Hepatic stellate cell (primary cell): ENCODE data around the gene MAST3.
A peak's percentile ranks its signal among the peaks of the same experiment; 100 is the strongest.

ENCODE experiments used
- DNase-seq: peaks from one replicate; pipeline ENCODE4 v3.0.0; 2011; ENCODE audit warnings: low spot score

Gene MAST3

DNA sequence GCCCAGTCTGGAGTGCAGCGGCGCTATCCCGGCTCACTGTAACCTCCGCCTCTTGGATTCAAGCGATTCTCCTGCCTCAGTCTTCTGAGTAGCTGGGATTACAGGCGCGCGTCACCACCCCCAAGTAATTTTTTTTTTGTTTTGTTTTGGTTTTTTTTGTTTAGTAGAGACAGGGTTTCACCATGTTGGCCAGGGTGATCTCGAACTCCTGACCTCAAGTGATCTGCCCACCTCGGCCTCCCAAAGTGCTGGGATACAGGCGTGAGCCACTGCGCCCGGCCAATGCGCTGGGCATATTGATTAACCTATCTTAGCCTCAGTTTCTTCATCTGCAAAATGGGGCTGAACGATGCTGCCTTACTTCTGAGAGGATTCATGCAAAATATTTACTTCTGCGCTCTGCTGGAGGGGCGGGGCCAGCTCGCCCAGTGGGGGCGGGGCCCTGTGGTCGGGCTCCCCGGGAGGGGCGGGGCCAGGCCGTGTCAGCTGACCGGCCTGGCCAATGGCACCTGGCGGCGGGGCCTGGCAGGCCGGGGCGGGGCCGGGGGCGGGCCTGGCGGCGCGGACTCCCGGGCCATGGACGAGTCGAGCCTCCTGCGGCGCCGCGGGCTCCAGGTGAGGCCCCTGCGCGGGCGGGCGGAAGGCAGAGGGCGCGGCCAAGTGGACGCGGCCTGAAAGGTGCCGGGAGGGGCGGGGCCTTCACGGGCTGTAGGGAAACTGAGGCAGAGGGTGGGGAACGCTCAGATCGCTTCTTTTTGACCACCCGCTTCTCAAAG is at the start of gene MAST3:
Gene MAST3, plus strand, starts transcription at position 562 of the 776 bp plus-strand sequence. Its CDS starts 15 bp downstream, at position 577.
- peak; percentile 97 for DNase-seq

DNA sequence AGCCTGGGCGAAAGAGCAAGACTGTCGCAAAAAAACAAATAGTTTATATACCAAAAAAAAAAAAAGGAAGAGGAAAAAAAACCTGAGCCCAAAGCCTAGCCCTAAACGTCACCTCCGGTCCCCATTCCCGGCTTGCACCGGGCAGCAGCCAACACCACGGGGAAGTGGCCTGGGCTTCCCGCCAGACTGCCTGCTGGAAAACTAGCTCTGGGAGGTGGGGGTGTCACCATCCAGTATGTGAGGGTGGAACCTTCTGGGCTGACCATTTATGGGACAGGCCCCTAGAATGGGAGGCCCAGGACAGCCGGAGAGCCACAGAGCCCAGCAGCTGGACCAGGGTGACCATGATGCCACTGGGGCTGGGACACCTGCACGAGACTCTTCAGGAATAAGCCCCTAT is 48.2 kb upstream of the MAST3 start:
- peak; percentile 58 for DNase-seq

DNA sequence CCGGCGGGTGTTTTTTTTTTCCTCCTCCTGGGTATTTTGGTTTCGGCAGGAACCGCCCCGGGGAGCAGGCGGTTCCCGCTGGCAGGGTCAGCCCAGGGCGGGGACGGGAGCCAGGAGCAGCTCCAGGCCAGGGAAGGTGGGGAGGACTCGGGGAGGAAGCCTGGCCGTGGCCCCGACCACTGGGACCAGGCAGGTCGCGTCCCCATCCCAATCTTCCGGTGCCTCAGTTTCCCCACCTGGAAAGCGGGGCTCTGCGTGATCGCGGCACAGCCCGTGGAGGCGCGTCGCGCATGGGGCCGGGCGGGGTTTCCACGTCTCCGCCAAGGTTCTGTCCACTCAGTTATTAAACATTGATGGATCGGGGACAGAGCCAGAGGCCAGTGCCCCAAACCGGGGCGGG is 45.7 kb upstream of the MAST3 start:
- DNase-seq: no peak

DNA sequence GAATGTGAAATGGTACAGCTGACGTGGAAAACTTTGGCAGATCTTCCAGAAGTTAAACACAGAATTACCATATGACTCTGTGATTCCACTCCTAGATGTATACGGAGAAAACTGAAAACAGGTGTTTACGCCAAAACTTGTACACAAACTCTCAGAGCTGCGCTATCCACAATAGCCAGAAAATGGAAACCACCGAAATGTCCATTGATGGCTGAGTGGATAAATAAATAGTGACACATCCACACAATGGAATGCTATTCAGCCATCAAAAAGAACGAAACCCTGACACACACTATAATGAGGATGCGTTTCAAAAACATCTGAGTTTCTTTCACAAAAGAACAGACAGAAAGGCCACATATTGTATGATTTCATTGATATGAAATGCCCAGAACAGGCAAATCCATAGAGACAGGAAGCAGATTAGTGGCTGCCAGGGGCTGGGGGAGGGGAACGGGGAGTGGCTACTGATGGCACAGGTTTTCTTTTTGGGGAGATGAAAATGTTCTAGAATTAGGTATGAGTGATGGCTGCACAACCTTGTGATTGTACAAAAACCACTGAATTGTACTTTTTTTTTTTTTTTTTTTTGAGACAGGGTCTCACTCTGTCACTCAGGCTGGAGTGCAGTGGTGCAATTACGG is 43.9 kb upstream of the MAST3 start:
- no peak for DNase-seq

DNA sequence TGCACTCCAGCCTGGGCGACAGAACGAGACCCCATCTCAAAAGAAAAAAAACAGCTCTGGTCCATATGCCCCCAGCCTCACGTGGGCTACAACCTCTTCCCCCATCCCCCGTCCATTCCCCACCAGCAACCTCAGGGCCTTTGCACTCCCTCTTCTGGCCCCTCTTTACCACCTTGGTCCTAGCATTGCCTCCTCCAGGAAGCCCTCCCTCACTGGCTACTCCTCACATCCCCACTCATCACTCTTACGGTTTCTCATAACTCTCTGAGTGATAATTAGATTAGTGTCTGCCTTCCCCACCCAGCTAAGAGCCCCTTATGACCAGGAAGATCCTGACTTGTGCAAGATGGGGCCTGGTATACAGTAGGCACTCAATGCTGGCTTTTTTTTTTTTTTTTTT is 41.6 kb upstream of the MAST3 start:
- DNase-seq: no peak

DNA sequence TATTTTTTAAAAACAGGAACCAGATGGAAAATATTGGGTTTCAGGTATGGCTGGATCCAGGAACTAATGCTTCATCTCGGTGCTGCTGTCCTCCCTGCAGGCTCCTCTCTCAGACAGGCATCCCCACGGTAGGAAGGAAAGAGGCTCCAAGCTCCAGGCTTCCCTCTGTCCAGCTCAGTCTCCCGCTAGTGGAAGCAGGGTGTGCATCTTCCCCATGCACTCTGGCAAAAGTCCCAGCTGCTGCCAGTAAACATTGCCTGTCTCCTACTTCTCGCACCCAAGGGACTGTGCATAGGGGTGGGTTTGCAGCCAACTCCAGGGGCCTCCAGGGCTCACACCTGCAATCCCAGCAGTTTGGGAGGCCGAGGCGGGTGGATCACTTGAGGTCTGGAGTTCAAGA is 40.0 kb upstream of the MAST3 start:
- DNase-seq: no peak

DNA sequence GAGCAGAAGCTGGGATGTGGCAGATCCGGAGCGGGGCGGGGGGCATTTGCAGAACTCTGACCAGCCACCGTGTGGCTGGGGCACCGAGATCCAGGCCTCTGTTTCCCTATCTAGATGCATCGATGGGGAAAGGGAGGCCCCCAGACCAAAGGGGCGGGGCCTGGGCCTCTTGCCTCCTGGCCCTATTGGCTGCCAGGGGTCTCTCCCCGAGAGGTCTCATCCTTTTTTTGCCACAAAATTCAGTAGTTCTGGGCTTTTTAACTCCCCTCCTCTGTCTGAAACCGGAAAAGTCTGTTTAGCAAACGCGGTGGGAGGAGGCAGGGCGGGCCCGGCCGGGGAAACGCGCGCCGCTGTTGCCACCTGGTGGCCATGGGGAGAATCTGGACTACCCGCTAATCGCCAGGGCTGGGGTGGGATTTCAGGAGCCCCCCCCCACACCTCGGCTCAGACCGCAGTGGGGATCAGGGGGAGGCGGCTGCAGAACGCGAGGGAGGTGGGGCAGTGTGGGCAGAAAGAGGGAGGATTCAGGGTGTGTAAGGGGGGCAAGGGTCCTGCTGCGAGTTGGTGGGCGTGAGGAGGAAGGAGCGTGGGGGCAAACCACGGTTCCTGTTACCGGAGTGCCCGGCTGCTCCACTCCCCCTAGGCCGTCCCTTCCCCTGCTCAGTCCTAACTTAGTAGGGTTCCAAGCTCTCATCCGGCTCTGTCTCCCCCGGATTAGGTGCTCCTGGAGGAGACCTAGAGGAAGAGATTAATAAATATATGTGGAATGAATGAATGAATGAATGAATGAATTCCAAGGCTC is 39.2 kb upstream of the MAST3 start:
- peak; percentile 89 for DNase-seq

DNA sequence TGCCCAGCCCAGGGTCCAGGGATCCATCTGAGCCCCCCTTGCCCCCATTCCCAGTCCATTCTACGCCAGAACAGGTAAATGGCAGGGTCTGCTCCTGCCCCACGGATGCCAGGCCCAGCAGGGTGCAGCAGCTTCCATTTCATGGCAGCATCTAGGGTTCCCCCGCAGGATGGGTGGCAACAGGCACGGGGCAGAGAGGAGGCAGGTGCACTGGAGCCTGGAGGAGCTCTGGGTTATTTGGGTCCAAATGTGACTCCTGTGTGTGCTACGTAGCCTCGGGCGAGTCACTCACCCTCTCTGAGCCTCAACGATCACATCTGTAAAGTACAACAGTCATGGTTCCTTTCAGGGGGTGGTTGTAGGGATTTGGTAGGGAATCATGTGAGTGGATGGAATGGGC is 38.3 kb upstream of the MAST3 start:
- no peak for DNase-seq

DNA sequence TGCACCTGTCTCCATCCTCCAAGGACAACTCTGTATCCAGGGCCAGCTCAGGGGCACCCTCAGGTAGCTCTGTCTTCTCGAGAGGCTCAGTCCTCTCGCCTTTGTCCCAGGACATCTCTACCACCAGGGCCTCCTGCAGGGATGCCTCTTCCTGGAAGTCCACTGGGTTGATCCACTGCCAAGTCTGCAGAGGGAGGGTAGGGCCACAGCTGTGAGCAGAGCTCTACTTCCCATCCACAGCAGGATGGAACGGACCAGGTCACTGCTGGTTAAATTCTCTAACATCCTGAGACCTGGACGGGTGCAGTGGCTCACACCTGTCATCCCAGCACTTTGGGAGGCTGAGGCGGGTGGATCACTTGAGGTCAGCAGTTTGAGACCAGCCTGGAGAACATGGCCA is 37.7 kb upstream of the MAST3 start:
- DNase-seq: no peak

DNA sequence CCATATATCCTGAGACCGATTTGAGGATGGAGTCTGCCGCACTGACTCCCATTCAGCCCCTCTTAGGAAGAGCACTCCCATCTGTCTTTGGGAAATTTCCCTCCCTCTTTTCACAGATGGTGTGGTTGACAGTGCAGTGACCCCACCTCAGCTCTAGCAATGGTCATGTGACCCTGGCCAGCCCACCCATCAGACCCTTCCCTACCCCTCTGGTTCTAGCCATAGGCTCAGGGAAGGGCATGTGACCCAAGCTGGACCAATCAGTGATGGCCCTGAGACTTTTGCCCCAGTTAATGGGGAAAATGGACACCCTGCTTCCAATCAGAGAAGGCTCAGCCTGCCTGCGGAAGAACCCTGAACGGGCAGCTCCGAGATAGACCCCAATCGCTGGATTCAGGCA is 37.1 kb upstream of the MAST3 start:
- DNase-seq: no peak

DNA sequence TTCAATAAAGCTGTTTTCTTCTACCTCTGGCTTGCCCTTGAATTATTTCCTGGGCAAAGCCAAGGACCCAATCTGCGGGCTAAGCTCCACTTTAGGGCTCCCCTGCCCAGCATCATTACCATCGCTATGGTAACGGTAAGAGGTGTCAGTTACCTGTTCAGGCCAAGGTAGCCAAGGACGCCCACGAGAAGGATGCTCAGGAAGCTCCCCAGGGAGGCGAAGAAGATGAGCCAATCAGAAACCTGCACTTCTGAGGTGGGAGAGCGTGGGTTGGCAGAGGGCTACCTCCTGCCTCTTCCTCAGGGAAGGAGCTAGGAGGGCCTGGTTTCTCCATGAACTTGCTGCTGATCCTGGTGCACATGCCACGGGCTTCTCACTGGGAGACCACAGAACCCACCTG is 35.5 kb upstream of the MAST3 start:
- DNase-seq: no peak

DNA sequence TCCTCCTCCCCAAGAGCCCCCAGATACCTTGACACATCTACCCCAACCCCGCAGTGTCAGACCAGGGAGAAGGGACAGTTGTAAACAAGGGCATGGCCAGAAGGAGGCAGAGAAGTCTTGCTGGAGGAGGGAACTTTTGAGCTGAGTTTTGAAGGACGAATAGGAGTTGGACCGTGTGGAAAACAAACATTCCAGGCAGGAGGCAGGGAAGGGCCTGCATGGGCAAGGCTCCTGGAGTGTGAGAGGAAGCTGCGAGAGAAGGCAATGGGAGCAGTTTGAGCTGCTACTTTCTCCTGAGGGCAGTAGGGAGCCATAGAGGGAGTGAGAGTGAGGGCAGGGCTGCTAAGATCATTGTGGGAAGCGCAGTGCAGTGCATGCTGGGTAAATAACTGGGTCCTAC is 34.1 kb upstream of the MAST3 start:
- no peak for DNase-seq

DNA sequence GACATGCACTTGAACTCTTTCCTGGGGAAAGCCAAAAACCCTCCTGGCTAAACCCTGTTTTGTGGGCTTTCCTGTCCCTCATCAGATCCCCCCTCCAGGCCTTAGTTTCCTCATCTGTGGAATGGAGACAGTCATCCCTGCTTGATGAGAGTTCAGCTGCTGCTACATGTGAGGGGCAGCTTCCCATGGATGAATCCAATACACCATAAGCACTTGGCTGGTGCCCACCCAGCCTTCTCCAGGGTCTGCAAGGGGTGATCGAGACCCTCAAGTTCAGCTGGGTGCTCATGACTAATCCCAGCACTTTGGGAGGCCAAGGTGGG is 32.4 kb upstream of the MAST3 start:
- DNase-seq: no peak

DNA sequence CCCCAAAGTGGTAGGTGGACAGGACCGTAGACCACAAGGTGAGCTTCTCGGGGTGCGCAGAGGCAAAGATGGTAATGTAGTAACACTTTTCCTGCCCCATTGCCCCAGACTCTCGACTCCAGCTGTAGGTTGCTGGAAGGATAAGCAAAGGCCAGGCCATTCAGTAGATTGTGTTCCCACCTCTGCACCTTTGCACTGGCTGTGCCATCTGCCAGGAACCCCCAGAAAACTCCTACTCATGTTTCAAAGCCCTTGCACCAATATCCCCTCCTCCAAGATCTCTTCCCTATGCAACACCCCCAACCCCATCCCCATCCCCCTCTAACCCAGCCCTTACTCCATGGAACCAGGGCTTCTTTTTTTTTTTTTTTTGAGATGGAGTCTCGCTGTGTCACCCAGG is 29.2 kb upstream of the MAST3 start:
- DNase-seq: no peak

DNA sequence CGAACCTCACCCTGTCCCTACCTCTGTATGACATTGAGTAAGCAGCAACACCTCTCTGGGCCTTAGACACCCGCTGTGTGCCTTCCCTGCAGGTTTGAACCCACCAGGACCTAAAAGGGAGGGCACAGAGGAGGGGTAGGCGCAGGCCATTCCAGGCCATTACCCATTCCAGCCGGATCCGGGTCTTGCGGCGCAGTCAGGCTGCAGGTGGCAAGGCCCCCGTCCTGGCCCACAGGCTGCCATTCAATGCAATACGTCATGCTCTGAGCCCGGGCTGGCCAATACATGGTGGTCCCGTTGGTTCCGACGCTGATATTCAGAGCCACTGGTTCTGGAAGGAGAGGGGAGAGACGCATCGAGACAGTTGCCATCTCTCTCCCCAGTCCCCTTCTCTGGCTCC is 28.2 kb upstream of the MAST3 start:
- no peak for DNase-seq

DNA sequence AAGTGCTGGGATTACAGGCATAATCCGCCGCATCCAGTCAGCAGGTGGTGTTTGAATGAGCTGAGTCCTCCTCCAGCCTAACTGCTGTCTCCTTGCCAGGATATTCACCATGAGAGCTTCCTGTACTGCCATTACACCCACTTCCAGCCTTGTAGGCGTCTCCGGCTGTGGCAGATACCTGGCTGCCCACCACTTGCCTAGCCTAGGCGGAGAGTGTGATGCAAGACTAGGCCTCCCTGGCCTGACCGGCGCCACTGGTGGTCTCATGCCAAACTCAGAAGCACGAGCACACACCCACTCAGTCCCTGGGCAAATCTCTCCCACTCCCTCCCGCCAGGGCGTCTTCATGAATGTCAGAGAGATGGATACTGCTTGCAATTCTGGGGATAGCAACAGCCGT is 27.4 kb upstream of the MAST3 start:
- no peak for DNase-seq

DNA sequence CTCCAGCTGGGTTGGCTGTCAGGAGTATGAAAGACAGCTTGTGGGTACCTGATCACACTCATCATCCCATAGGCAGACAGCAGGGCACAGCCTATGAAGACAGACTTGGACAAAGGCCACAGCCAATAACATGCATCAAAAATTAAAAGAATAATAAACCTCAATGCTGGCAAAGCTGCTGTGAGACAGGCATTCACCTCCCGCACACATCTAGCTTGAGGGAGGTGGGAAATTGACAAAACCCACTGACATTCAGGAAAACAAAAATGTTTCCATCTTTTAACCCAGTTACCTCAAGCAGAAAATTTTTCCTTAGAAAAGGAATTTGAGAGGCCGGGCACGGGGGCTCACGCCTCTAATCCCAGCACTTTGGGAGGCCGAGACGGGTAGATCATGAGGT is 25.2 kb upstream of the MAST3 start:
- no peak for DNase-seq

DNA sequence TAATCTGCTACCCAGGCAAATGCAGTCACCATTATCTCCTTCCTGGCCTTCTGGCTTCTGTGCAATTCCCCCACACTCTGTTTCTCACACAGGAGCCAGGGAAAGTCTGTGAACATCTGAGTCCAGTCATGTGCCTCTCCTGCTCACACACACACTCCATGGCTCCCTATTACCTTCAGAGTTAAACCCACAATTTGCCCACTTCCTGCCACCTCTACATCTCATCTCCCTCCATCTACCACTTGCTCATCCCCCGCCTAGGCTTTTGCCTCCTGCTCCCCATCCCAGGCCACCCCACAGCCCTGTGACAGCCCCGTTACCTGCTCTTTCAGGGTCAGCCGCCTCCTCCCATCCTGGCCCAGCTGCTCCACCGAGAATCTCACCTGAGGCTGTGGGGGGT is 24.4 kb upstream of the MAST3 start:
- DNase-seq: no peak

DNA sequence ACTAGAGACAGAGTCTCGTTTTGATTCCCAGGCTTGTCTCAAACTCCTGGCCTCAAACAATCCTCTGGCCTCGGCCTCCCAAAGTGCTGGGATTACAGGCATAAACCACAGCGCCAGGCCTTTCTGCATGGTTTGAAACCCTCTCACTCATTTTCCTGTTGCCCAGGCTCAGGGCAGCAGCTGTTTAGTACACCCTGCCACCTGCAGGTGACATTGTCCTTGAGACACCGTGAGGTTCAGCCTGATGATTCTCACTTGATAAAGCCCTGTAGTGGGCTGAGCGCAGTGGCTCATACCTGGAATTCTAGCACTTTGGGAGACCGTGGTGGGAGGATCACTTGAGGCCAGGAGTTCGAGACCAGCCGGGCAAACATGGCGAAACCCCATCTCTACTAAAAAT is 23.4 kb upstream of the MAST3 start:
- no peak for DNase-seq

DNA sequence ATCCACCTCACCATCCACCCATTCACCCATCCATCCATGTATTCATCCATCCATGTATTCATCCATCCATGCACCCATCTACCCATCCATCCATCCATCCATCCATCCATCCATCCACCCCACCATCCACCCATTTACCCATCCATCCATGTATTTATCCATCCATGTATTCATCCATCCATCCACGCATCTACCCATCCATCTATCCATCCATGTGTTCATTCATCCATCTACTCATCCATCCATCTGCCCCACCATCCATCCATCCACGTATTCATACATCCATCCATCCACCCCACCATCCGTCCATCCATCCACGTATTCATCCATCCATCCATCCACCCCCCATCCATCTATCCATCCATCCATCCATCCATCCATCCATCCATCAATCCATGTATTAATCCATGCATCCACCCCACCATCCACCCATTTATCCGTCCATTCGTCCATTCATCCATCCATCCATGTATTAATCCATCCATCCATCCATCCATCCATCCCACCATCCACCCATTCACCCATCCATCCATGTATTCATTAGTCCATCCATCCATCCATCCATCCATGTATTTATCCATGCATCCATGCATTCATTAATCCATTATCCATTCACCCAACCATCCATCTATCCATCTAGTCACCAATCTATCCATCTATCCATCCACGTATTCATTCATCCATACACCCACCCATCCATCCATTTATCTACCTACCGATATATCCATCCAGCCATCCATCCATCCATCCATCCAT is 13.5 kb upstream of the MAST3 start:
- DNase-seq: no peak

DNA sequence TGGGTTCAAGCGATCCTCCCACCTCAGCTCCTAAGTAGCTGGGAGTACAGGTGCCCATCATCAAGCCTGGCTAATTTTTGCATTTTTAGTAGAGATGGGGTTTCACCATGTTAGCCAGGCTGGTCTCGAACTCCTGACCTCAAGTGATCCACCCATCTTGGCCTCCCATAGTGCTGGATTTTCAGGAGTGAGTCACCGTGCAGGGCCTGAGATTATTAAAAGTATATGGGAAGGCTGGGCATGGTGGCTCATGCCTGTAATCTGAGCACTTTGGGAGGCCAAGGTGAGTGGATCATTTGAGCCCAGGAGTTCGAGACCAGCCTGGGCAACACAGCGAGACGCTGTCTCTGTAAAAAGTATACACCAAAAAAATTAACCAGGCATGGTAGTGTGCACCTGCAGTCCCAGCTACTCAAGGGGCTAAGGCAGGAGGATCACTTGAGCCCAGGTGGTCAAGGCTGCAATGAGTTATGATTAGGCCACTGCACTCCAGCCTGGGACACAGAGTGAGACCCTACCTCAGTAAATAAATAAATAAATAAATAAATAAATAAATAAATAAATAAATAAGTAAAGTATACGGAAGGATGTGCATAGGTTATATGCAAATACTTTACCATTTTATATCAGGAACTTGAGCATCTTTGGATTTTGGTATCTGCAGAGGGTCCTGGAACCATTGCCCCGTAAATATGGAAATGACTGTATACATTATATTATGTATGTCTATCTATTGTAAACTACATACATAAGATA is 11.7 kb upstream of the MAST3 start:
- DNase-seq: no peak
